Measurements from ENCODE around the gene P2RX7. TPM values are rescaled to one million over a fixed set of nuclear protein-coding genes. Genes with fewer than 3 reads are reported as not detected.

The P2RX7 gene
- total RNA-seq, 1 donor from 2014 or later: under 0.01 TPM

- FAIRE-seq (no peak), DNase-seq (ENCODE audit: low read depth) (no peak)
- Histone ChIP-seq H3K4me3 (ENCODE audit: low read depth, low read length) (no peak overlapping the region), H3K36me3 (ENCODE audit: control insufficient read depth, insufficient read depth, low read length) (no peaks in the 10 kb centered on the region), H3K27me3 (ENCODE audit: control insufficient read depth, insufficient read depth, low read length) (no peaks in the 10 kb centered on the region)
- no peak for TF ChIP-seq CTCF (IDR thresholded peaks at IDR 0.05; ENCODE audit: insufficient read depth, low read length, severe bottlenecking)
Observed at GRCh38 chr12:121112496-121112895, 20.2 kb upstream of the P2RX7 start.

- Histone ChIP-seq H3K36me3 (ENCODE audit: control insufficient read depth, insufficient read depth, low read length) (no peaks in the 10 kb centered on the region), H3K27me3 (ENCODE audit: control insufficient read depth, insufficient read depth, low read length) (no peaks in the 10 kb centered on the region), H3K4me3 (ENCODE audit: low read depth, low read length) (no peak overlapping the region)
- no peak for DNase-seq (ENCODE audit: low read depth)
- no peak for FAIRE-seq
- no peak for TF ChIP-seq CTCF (IDR thresholded peaks at IDR 0.05; ENCODE audit: insufficient read depth, low read length, severe bottlenecking)
Observed at GRCh38 chr12:121113057-121113456, 19.6 kb upstream of the P2RX7 start.

GRCh38 chr12:121114019-121114639 lies 18.5 kb upstream of the P2RX7 start:
- no peaks in the 10 kb centered on the region for H3K27me3 ChIP-seq (ENCODE audit: control insufficient read depth, insufficient read depth, low read length)
- DNase-seq (ENCODE audit: low read depth): no peak
- no peak overlapping the region for H3K4me3 ChIP-seq (ENCODE audit: low read depth, low read length)
- no peak for FAIRE-seq
- no peak for TF ChIP-seq CTCF (IDR thresholded peaks at IDR 0.05; ENCODE audit: insufficient read depth, low read length, severe bottlenecking)
- no peaks in the 10 kb centered on the region for H3K36me3 ChIP-seq (ENCODE audit: control insufficient read depth, insufficient read depth, low read length)

GRCh38 chr12:121114806-121115205 lies 17.9 kb upstream of the P2RX7 start:
- FAIRE-seq (no peak), DNase-seq (ENCODE audit: low read depth) (peak; percentile 24)
- no peak for TF ChIP-seq CTCF (IDR thresholded peaks at IDR 0.05; ENCODE audit: insufficient read depth, low read length, severe bottlenecking)
- Histone ChIP-seq H3K4me3 (ENCODE audit: low read depth, low read length) (no peak overlapping the region), H3K36me3 (ENCODE audit: control insufficient read depth, insufficient read depth, low read length) (no peaks in the 10 kb centered on the region), H3K27me3 (ENCODE audit: control insufficient read depth, insufficient read depth, low read length) (no peaks in the 10 kb centered on the region)

GRCh38 chr12:121115530-121115929 lies 17.1 kb upstream of the P2RX7 start:
- no peak for FAIRE-seq
- Histone ChIP-seq H3K4me3 (ENCODE audit: low read depth, low read length) (no peak overlapping the region), H3K27me3 (ENCODE audit: control insufficient read depth, insufficient read depth, low read length) (no peaks in the 10 kb centered on the region), H3K36me3 (ENCODE audit: control insufficient read depth, insufficient read depth, low read length) (no peaks in the 10 kb centered on the region)
- no peak for DNase-seq (ENCODE audit: low read depth)
- no peak for TF ChIP-seq CTCF (IDR thresholded peaks at IDR 0.05; ENCODE audit: insufficient read depth, low read length, severe bottlenecking)

Measured in bronchial epithelial cell (primary cell).